IPS-NIHi7 (cell line): ENCODE data around the gene NALCN.
"Not testable (repeated sequence)": the region's sequence is repeated elsewhere in the genome, so short reads cannot be mapped to it uniquely, and the experiment has no call there.

Experiments
- DNase-seq: peaks from one replicate; pipeline ENCODE4 v3.0.0; 2012; ENCODE audit warnings: mixed read lengths; ENCODE audit errors: extremely low spot score

Gene NALCN

GRCh38 chr13:101341464-101341863, 74.8 kb downstream of the NALCN start:
- no peak for DNase-seq

DNA sequence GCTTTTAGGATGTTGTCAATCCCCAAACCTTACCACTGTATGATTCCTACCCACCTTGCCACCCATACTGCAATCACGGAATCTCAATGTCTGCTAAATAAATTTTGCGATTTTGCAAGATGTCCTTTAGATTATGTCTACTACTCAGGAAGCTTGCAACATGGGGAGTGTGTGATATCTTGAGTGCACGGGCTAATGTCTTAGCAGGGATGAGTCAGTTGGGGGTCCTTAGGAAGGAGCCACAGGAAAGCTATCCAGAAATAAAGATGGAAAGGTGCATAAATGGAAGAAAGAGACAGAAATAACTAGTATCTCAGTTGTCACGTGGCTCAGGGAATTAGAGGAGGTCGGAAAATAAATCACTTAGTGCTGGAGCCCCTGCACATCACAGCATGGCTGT, 77.1 kb downstream of the NALCN start:
- no peak for DNase-seq

DNA sequence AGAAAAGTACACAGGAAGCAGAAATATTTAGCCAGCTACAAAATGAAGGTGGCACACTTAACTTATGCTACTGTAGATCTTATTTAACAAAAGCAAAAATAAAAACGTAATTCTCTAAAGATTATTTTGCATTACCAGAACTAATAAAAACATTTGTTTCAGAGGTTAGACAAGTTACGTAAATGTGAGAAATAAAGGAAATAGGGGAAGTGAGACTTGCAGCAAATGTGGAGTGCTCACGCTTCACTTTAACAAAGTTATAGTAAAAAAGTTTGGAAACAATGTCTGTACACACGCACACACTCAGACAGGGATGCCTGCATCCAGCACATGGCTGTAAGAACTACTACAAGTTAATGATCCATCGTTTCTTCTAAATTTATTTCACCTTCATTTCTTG, 83.7 kb downstream of the NALCN start:
- DNase-seq = no peak

DNA sequence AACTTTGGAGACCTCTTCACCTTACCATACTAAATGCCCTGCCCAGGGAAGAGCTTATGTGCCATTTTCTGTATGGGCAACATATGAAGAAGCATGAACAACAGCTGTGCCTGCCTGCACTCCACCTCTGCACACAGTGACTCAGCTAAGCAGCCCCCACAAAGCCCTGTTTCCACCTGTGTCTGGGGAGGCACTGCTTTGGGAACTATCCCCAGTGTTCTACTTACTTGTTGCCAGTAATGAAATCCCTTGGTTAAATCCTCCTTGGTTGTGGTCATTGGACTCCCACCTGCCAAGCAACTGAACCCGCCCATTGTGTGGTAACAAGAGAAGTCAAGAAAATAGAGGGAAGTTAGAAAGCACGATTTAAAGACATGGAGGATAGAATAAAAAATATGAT, 84.6 kb downstream of the NALCN start:
- no peak for DNase-seq

GRCh38 chr13:101327871-101328270, 88.4 kb downstream of the NALCN start:
- DNase-seq = no peak

DNA sequence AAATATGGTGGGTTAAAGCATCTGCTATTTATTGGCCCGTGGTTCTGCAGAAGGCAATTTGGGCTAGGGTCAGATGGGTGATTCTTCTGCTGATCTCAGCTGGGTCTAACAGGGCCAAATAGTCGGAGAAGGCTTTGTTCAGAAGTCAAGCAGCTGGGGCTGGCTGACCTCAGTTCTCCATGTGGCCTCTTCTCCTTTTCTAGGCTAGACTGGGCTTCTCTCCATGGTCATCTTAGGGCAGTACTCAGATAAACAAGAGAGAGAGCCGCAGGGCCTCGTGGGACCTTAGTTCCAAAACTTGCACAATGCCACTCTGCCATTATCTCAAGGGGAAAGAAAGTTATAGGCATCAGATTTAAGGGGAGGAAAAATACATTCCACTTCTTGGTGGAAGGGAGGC, 89.6 kb downstream of the NALCN start:
- no peak for DNase-seq

DNA sequence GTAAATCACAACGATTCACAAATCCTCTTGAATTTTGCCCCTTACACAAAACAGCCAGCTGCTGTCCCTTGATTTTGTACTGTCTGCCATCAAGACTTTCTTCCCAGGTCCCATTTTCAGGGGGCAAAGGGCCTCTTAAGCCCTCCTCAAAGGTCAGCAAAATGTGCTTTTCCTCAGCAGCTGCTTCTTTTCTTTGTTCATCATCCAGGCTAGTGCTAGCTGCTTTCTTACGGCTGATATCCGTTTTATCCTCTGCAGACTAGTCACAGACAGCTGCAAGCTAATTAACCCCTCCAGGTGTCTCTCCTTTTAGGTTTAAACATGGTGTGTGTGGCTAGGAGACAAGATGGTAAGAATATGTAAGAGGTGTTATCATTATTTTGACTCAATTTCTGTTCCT, 90.9 kb downstream of the NALCN start:
- no peak for DNase-seq

GRCh38 chr13:101323601-101324000, 92.7 kb downstream of the NALCN start:
- DNase-seq = no peak

GRCh38 chr13:101317986-101318523, 98.3 kb downstream of the NALCN start:
- no peak for DNase-seq

DNA sequence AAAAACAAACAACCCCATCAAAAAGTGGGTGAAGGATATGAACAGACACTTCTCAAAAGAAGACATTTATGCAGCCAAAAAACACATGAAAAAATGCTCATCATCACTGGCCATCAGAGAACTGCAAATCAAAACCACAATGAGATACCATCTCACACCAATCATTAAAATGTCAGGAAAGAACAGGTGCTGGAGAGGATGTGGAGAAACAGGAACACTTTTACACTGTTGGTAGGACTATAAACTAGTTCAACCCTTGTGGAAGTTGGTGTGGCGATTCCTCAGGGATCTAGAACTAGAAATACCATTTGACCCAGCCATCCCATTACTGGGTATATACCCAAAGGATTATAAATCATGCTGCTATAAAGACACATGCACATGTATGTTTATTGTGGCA, 102.8 kb downstream of the NALCN start:
- not testable (repeated sequence) for DNase-seq

- no peak for DNase-seq
Observed at GRCh38 chr13:101309014-101309619, 107.2 kb downstream of the NALCN start.

GRCh38 chr13:101308247-101309013, 107.9 kb downstream of the NALCN start:
- no peak for DNase-seq

DNA sequence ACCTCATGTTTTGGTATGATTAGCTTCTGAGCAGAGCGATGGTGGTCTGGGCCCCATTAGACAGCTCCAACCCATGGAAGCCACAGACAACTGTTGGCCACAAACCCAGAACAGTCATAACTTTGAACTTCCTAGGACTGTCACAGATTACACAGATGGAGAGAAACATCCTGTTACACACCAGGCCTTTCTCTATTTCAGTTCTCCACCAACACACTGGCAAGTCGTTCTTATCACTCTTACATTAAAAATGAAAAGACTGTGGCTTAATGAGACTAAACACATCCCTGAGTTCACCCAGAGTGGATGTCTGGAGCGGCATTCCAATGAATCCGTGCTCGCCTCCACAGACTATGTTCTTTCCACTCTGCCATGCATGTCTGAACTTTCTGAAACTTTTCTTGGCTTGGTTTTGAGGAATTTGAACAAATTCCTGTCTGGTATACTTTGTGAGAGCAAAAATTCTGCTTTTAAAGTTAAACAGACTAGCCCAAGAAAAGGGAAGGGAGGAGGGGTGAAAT, 109.1 kb downstream of the NALCN start:
- no peak for DNase-seq

- DNase-seq = no peak
Observed at GRCh38 chr13:101306773-101307172, 109.5 kb downstream of the NALCN start.

DNA sequence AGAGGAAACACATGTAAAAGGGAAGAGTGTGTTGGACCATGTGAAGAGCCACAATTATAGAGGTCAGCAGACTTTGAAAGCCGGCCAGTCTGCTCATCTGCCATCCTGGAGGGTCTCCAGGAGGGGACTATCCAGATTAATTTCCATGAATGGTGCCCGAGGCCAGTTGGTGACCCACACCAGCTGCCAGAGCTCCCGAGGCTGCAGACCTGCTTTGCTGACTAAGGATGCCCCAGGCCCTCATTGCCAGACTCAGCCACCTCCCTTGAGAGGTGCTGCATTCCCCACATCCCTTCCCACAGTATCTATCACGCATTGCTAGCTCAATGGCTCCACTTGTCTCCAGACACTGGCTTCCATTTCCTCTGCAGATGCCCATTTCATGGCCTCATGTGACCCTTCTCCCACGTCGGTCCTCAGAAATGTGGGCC, 110.3 kb downstream of the NALCN start:
- DNase-seq = no peak

GRCh38 chr13:101303521-101303920, 112.8 kb downstream of the NALCN start:
- no peak for DNase-seq

GRCh38 chr13:101301053-101301452, 115.3 kb downstream of the NALCN start:
- DNase-seq = no peak

DNA sequence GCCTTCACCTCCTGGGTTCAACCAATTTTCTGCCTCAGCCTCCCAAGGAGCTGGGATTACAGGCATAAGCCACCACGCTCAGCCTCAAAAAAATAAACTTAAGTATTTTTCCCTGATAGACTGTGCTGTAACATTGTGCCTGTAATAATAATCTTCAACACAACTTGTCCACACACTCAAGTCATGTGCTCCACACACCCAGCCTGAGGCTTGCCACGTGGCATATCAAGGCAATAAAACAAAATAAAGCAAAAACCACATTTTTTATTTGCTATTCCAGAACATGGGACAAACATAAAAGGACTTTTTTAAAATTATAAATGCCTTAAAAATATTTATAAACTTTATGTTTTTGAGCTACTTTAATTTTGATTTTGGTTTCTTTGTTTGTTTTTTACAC, 115.8 kb downstream of the NALCN start:
- DNase-seq = no peak

DNA sequence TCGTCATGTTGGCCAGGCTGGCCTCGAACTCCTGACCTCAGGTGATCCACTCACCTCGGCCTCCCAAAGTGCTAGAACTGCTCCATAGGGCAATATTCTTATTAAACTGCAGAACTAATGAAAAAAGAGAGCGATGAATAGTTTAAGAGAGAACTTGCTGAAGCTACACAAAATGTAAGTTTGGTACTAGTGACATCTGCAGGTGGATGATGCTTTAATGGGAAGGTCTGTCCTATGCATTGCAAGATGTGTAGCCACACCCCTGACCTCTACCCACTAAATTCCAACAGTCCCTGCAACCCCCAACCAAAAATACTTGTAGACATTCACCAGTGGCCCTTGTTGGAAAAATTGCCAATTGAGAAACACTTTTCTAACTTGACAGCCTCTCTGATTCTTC, 117.8 kb downstream of the NALCN start:
- DNase-seq = no peak

GRCh38 chr13:101297794-101298193, 118.5 kb downstream of the NALCN start:
- DNase-seq = no peak

GRCh38 chr13:101292711-101293110, 123.6 kb downstream of the NALCN start:
- DNase-seq = no peak

- DNase-seq = no peak
Observed at GRCh38 chr13:101291646-101292515, 124.4 kb downstream of the NALCN start.
